Activated CD4-positive, alpha-beta T cell treated with anti-CD3 and anti-CD28 coated beads for 48 hours (primary cell): ENCODE data around the gene SHB.

ENCODE experiments used
- DNase-seq: peaks from one replicate; pipeline ENCODE4 v3.0.0-alpha.2; 2020

Gene SHB

DNA sequence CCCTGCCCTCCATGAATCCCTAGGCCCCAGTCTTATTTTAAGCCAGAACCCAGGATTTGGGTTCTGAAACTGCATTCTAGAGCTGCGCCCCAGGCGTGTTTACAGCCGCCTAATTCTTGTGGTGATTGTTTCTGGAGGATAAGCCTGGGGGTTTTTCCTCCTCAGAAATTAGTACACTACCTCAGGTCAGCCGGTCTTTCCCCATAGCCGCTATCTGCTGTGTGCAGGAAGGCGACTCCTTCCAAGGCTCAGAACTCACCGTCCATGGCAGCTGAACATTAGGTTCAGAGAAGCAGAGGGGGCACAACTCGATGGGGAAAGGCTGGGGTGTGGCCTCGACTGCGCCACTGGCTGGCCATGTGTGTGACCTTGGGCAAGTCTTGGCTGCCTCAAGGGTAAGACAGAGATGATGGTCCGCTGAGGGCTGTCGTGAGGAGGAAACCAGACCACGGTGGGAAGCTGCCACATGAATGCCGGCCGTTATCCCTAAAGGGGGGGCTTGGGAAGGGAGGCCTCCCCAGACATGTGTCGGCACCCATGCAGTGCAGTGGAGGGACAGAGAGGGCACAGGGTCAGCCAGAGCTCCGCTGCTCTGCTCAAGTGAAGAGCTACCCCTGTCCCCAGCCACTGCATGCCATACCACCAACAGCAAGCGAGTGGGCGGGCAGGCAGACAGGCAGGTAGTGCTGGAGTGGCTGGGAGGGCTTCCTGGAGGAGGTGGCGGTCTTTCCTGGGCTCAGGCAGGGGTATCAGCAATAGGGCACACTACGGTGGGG is 28.9 kb downstream of the SHB start:
- DNase-seq: no peak

DNA sequence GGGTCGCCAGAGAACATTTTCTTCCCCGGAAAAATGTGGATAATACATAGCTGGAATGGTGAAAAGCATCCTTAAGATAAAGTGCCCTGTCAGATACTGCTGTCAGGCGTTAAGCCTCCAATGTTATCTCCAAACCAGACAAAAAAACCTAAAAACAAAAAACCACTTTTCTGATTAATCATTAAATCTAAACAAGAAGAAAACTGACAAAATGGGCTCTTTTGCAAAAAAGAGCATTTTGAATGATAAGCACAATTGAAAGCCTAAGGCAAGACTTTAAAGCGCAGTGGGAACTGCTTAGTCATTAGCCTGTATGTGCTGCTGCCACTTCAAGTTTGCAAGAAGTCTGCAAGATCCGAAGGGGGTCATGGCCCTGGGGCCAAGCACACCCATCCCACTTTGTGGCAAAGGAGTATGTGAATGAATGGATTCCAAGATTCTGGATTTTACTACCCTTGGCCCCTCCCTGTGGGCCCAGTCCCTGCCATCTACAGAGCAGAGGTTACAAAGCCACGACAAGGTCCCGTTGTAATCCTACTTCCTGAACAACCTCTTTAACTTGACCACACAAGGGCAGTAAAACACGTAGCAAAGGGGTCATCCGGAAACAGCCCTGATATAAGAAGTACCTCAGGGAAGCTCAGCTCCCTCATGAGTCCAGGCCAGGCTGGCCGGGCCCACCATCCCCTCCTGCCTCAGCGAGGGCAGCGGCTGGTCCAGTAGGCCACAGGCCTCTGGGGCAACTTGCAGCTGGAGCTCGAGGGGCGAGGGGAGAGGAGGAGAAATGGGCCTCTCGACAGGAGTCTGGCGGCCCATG is 29.7 kb downstream of the SHB start:
- DNase-seq: no peak

DNA sequence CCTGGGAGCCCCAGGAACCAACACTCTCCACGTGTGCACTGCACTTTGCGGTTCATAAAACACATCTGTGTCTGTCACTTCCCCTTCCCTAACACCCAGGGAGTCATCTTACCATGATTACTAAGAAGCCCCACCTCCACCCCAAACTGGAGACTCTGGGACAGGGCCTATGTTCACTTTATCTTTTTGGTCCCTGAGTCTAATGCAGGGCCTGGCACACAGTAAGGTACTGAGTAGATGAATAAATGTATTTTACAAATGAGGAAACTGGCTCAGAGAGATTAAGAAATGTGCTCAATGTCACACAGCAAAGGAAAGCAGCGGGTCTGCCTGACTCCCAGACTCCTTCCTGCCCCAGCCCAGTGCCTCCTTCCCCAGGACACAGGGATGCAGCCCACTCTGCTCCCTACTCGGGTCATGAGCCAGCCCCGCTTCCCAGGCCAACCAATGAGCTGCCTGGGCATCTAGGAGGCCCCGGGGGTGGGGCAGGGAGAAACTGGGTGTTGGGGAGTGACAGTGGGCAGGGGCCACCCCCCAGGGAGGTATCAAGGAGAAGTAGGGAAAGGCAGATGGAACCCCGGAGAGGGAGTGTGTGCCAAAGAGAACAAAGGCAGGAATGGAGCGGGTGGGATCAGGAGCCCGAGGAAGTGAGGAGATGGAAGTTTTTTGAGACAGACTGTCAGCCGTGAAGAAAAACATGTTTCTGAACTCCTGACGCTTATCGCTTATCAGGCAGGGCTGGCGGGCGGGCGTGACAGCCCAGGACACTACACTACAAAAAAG is 30.5 kb downstream of the SHB start:
- no peak for DNase-seq

DNA sequence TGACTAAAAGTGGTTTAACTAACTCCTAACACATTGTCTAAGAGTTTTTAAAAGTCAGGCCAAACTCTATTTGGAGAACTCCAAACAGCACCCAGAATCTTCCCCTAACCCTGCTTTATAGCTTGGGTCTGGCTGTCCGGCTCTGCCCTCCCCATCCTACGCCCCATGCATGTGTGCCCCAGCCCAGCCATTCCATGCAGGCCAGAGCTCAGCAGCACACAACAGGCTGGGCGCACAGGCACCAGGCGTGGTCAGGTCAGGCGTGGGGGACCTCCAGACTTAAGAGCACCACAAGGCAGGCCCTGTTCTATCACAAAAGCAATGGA is 31.1 kb downstream of the SHB start:
- no peak for DNase-seq

DNA sequence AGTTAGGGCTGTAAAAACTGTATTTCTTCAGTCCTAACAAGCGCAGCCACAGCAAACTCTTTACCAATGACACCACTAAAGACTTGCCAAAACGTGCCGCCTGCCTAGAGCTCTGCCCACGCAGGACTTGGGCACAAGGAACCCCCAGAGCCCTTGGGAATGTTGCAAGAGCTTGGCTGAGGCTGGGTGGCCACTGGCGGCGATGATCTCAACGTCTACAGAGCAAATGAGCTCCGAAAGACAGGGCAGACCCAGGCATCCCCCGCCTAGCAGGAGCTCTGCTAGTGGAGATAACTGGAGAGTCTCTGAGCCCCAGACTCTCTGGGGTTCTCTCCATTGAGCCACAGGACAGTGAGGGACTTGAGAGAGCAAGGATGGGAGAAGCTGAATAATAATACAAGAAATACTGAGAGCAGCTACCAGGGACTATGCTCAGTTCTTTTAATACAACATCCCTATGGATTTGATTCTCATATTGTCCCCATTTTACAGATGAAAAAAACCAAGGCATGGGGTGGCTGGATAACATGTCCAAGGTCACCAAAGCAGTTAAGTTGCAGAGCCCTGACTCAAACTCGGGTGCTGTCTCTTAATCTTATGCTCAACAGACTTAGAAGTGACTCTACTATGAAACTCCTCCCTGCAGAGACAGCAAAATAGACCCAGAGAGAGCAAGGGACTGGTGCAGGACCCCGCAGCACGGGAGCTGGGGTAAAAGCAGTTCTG is 32.5 kb downstream of the SHB start:
- DNase-seq: no peak

DNA sequence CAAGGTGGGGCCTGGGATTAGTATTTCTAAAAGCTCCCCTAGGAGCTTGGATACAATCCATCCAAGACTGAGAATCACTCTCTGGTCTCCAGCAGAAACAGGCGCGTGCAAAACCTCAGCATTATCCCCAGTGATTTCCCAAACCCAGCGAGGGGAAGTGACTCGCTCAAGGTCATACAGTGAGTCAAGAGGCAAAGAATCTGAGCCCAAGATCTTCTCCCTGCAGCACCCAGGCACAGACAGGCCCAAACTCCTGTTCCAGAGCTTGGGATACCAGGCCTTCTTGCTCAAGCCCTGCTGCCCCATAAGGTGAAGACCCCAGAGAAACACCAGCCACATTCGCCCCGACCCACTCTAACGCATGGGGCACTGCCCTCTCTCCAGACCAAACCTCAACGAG is 33.2 kb downstream of the SHB start:
- peak; percentile 17 for DNase-seq

DNA sequence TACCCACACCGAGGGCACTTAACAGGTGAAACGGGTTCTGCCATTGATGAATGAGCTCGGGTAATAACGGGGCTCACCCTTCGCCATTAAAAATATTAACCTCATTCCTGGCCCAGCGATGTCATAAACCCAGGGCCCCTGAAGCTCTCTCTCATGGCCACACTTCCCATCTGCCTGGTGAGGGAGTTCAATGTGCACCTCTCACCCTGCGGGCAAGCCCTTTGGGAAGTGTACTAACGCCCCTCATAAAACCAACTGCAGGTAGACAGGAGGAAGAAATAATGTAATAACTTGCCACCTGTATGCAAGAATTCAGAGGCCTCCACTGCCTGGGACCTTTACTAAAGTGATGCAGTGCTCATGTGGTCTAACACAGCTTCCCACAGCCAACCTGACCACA is 35.1 kb downstream of the SHB start:
- no peak for DNase-seq

DNA sequence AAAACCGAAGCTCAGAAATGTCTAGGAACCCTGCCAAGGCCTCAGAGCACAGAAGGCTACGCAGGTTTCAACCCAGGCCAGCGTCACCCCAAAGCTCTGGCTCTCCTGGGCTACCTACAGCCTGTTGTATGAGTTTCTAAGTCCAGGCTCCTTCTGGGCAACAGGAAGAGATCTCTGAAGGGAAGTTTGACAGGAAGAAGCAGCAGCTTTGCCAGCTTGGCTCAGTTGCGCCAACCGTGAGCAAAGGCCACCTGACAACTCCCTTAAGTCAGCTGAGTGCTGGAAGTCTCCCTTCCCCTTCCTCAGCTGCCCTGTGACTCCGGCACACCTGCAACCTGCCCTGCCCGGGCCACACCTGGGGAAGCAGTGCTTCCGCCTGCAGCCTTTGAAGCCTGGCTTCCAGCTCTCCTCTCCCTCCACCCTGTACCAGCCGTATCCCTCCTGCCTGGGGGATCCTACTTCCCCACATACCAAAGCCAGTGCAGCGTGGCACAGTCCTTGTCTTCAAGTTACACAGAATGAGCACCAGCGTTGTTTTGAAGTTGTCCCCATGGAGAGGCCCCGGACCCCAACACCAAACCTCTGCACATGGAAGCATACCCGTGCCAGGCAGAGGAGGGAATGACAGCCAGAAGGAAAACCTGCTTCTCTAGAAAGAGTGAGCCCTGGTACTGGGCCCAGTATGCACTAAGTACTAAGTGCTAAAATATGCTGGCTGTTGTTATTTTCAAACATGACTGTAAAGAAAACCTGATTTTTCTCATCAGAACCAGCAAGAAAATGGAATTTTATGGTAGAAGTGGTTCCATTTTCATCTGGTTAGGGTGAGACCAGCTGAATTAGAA is 36.5 kb downstream of the SHB start:
- no peak for DNase-seq

DNA sequence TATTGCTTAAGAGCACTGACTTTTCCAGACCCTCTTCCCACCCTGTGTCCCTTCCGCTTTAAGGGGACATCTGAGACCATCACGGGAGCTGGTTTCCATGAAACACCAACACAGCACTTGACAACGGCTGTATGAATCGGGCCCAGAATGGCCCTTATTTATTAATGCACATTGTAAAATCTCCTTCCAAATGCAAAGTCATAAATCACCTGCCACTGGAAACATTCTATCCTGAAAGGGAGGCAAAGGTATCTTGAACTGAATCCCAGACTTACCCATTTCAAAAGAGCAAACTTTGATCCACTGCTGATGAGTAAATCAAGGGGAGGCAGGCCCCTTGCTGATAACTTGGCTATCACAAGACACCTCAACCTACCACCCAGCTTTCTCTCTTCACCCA is 37.4 kb downstream of the SHB start:
- DNase-seq: no peak

DNA sequence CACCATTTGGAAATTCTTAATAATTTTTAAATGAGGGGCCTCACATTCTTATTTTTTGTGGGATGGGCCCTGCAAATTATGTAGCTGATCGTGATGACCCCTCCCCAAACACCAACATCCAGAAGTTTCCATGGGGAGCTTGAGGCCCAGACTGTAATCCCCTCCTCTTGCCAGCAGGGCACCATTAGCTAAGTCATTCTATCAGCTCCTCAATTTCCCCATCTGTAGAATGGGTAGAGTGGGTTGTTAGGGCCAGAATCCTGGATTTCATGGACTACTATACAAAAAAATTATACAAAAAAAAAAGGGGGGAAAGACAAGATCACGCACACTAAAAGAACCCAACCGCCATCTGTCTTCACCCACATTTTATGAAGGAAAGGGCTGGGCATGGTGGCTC is 38.4 kb downstream of the SHB start:
- DNase-seq: no peak

DNA sequence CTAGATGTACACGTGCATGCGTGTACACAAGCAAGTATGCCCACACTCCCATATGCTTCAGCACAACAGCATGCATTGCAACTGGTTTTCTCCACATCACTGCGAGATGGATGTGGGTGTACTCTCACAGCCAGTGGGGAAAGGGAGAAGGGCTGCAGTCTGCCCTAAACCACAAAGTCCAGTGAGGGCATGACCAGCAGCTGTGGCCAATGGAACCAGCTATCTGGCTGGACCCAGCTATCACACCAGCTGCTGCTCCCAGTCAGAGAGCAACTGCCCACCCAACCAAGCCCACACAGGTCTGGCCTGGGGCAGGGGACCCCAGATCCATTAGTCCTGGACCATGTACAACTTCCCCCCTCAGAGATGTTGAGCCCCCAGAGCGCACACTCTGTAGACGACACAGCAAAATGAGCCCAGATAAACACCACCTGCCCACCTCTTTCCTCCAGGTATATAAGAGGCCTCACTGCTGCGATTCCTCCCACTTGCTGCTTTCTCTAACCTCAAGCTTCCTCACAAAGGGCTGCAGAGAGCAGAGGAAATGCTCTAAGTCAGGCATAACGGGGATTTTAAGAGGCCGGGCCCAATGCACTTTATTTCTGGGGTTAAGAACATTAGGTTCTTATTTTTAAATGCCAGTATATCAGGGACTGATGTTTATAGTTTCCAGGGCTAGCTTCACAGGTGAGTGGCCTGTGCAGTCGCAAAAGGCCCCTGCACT is 39.0 kb downstream of the SHB start:
- no peak for DNase-seq

DNA sequence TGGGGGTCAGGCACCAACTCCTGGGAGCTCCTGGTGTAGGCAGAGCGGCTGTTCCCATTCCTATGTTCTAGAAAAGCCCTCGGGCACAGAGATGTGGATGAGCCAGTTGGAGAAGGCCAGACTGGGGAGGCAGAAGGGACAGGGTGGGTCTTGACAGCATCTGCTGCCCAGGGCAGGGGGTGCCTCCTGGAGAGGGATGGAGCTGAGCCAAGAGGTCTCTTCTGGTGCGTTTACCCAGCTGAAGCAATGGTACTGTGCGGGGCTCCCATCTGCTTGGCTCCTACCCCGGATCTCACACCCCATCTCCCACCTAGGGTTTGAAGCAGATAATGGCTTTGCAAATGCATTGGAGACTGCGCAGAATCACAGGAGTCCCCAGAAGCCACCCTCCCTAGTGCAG is 41.3 kb downstream of the SHB start:
- DNase-seq: no peak

DNA sequence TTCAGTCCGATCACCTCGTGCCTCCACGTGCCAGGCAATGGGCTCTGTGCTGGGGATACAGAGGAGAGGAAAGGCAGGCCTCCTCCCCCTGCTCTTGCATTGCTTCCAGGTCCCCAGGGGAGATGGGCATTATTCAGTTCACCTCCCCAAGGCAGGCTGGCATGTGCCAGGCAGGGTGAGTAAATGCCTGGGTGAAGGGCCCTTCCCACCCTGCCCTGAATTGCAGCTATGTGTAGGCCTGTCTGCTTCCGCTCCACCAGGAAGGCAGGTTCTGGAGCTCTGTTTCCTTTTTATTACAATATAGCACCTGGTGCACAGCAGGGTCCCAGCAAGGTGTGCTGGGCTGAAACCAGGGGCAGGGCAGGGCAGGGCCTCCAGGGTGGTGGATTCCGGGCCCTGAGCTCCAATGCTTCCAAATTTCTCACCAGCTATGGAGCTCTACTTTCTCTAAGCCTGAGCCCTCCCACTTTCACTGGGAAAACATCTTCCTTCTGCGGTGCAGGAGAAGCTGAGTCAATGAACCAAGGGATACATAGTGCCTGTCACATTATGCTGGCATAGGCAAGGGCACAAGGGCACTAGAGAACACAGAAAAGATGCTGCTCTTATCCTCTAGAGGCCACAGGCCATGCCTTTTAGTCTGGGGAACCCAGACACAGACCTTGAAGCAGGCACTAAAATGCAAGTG is 42.0 kb downstream of the SHB start:
- no peak for DNase-seq

DNA sequence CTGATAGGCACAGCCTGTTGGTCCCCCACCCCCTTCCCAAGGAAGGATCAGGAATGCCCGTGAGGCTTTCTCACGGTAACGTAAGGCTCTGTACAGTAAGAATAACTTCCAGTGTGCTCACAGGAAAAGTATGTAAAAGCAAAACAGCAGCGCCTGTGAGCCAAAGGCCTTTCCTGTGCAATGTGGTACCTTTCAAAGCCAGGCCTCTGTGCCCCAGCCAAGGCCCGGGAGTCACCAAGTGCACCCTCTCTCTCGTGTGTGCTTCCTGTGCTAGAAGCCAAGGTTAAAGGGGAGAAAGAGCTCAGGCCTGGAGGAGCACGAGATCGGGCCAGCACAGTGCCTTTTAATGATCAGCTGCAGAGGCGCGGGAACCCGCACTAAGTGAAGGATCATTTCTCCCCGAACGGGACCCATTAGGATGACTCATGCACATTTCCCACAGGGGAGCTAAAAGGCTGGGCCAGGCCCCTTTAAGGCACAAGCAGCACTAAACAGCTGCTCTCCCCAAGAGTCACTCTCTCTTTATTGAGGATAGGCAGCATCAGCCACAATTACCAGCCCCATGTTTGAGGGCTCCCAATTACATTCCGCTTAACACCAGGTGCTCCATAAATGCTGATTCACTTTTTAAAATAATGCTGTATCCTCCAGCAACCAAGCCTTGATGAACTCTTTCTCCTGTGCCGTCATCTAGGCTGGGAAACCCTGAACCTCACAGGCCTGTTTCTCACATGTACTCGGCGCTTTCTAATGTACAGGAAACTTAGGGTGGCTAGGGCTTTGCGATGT is 42.8 kb downstream of the SHB start:
- DNase-seq: no peak

DNA sequence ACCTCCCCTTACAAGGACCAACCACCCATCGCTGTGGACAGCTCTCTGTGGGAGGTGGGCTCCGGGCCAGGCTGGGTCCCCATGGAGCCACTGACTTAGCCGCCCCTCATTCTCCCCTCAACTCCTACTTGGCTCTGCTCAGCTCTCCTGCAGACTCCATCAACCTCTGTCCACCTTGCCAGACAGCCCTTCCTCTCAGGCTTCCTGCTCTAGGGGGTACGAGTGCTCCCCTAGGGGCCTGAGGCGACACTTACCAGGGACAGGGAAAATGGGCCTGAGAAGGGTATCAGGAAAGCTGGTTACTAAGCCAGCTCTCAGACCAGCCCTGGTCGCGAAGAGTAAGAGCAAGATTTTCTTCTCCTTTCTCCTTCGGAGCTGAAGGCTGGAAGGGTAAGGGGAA is 43.9 kb downstream of the SHB start:
- DNase-seq: no peak

DNA sequence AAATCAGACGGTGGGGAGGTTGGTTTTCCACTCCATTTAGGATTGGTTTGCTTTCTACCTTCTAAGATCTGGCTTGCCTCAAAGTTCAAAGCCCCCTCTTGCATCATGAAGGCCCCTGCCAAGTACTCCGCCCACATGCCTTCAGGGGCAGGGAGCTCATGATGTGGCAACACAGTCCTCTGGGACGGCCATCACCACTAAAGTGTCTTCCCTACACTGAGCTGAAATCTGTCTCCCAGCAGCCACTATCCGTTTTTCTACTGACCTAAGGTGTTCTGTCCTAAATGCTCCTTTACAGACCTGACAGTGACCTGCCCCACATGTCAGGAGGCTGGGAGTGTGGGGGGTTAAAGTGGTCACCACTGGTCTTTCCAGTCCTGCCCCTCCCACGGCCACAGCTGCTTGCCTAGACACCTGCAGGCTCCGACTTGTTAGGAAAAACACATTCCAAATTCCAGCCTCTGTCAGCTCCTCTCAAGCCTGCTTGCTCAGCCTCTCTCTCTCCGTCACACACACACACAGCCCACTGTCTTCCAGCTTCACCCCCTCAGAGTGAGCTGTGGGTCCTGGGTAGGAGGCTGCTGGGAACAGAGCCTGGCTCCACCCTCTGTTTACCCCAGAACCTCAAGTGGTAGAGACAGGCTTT is 44.9 kb downstream of the SHB start:
- no peak for DNase-seq

DNA sequence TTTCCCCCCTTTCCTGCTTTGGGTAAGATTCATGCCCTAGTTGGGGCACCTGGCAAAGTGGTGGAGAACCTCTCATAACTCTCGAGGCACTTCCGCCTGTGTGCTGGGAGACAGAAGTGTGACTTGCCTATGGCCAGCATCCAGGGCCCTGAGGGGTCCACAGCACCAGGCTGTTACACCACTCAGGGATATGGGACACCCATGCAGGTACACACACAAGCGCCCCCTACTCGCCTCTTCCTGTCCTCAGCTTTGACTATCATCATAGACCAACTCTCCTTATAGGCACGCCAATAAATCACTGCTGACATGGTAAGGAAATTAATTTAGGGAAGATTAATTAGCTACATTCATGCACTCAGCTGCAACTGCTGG is 45.4 kb downstream of the SHB start:
- no peak for DNase-seq

DNA sequence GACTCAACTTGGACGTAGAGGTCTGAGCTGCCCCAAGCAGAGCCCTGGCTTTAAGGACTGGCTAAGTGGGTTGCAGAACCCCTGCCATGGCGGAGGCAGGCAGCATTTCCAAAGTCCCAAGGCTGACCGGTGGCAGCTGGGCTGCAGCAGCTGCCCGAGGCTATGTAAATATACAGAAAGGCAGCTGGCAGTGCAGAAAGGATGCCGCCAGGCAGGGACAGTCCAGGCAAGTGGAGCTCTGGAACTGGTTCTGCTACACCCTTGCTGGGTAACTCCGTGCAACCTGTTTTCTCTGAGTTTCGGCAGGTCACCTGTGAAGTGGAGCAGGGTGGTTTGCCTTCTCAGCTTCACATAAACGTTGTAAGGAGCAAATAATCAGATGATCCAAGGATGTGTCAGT is 46.0 kb downstream of the SHB start:
- DNase-seq: no peak

DNA sequence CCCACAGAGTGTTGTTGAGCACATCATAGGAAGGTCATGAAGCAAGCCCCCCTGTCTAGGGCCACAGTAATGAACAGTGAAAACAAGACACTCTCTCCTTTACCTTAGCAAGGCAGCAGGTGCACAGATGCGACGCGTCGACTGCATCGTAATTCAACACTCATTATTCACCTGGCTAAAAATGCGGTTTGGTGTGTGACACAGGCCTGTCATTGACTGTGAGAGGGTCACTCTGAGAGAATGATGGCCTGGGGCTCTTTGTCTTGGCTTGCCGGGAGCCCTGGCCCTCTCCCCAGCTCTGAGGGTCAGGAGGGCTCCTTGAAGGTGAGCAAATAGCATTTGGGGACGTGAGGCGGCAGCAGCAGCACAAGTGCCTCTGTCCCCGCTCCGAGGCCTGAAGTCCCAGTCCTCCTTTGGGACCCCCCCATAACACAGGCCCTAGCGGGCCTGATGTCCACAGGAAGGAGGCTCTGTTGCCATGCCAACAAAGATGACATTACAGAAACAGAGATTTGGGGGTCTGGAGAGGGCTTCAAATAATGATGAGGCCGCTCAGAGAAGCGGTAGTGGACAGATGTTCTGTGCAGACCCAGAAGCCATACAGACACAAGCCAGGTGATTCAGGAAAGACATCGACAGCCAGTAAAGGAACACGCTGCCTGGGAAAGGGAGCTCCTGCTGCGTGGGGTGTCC is 46.7 kb downstream of the SHB start:
- no peak for DNase-seq
